ENCODE measurements around the gene CCDC85C.

Gene CCDC85C

DNA sequence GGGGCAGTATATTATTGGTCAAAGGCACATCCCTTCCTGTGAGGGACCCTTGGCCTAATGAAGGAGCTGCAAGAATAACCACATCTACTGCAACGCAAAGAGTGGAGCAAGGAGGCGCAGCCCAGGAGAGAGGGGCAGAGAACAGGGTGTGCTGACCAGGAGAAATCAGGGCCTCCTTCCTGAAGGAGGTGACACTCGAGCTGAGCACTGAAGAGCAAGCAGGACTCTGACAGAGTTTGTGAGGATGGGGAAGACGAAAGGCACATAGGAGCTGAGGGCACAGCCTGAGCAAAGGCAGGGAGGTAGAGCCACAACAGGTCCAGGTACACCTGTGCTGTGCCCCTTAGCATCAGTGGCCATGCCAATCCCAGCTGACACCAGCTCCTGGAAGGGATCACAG lies 60.6 kb downstream of the CCDC85C start:
- TF ChIP-seq, protein P1, sequence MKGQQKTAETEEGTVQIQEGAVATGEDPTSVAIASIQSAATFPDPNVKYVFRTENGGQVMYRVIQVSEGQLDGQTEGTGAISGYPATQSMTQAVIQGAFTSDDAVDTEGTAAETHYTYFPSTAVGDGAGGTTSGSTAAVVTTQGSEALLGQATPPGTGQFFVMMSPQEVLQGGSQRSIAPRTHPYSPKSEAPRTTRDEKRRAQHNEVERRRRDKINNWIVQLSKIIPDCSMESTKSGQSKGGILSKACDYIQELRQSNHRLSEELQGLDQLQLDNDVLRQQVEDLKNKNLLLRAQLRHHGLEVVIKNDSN (IDR thresholded peaks at IDR 0.05), result no peak
- TF ChIP-seq TCF12 (IDR thresholded peaks at IDR 0.05; ENCODE audit: low read depth), result no peak
- TF ChIP-seq NFIC (IDR thresholded peaks at IDR 0.05), result no peak

DNA sequence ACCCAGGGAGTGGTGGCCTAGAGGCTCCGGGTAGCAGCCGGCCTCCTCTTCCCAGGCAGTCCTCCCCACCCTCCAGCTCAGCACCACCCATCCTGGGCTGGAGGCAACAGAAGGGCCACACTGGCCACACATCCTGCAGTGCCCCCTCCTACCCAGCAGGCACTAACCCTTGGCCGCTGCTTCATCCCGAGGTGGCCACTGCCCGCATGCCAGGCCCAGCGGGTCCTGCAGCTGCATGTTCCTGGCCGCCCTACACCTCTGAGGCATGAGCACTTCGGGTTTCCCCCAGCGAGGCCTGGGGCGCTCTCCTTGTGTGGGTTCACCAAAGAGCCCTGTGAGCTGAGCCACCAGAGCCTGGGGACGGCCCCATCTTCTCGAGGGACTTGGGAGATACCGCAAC lies 61.4 kb downstream of the CCDC85C start:
- no peak for TF ChIP-seq ZBTB7A (IDR thresholded peaks at IDR 0.05; ENCODE audit: low read depth)
- no peak for TF ChIP-seq NFIC (IDR thresholded peaks at IDR 0.05)
- TF ChIP-seq RAD21 (IDR thresholded peaks at IDR 0.05; ENCODE audit: low read depth), result no peak
- no peak for TF ChIP-seq YY1 (IDR thresholded peaks at IDR 0.05; ENCODE audit: low read depth)

DNA sequence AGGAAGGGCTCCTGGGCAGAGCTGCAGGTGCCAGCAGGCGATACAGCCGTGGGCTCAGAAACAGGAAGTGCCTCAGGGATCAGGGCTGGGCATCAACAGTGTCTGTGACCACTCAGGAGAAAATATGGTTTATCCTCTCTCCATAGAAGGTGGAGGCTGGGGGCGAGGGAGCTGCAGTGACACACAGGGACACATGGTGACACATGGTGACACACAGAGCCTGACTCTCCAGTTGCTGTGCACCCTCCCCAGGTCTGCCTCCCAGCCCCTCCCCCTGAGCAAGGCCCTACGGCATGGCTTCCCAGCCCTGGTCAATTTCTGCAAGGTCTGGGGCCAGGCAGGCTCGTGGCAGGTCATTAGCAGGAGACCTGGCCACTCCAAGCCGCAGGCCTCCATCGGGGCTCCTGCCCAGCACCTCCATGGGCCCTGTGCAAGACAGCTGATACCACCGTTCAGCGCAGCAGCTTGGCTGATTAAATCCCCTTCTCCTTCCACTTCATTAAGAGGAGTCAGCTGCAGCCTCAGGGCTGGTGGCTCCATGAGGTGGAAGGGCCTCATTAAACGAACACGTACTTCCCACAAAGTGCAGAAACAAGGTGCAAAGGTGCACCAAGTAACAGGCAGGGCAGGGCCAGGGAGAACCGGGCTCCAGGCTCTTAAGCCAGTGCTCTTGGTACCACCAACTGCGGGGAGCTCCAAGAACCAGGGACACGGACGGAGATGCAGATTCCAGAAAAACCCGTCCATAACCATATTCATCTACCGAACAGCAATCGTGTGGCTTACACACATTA lies 62.1 kb downstream of the CCDC85C start:
- TF ChIP-seq ZBTB7A (IDR thresholded peaks at IDR 0.05; ENCODE audit: low read depth), result no peak

DNA sequence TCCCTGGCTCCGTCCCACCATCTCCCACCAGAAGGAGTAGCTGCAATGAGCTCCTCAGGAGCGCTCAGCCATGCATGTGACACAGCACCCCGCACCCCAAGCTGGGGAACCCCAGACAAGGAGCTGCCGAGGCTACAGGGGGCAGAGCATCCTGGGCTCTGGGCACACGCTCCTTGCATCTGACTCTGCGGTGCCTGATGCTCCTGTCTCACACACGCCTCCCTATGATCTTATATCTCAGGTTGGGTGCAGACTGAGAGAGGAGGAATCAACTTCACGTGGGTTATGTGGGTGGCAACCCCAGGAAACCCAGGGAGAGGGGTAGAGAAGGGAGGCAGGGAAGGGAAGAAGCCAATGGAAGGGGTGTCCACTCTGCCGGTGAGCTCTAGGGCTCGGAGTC lies 62.8 kb downstream of the CCDC85C start:
- TF ChIP-seq TAF1 (IDR thresholded peaks at IDR 0.05; ENCODE audit: low read depth), result no peak
- no peak for TF ChIP-seq RAD21 (IDR thresholded peaks at IDR 0.05; ENCODE audit: low read depth)
- TF ChIP-seq, protein P2, sequence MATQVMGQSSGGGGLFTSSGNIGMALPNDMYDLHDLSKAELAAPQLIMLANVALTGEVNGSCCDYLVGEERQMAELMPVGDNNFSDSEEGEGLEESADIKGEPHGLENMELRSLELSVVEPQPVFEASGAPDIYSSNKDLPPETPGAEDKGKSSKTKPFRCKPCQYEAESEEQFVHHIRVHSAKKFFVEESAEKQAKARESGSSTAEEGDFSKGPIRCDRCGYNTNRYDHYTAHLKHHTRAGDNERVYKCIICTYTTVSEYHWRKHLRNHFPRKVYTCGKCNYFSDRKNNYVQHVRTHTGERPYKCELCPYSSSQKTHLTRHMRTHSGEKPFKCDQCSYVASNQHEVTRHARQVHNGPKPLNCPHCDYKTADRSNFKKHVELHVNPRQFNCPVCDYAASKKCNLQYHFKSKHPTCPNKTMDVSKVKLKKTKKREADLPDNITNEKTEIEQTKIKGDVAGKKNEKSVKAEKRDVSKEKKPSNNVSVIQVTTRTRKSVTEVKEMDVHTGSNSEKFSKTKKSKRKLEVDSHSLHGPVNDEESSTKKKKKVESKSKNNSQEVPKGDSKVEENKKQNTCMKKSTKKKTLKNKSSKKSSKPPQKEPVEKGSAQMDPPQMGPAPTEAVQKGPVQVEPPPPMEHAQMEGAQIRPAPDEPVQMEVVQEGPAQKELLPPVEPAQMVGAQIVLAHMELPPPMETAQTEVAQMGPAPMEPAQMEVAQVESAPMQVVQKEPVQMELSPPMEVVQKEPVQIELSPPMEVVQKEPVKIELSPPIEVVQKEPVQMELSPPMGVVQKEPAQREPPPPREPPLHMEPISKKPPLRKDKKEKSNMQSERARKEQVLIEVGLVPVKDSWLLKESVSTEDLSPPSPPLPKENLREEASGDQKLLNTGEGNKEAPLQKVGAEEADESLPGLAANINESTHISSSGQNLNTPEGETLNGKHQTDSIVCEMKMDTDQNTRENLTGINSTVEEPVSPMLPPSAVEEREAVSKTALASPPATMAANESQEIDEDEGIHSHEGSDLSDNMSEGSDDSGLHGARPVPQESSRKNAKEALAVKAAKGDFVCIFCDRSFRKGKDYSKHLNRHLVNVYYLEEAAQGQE (IDR thresholded peaks at IDR 0.05; ENCODE audit: low read depth), result no peak
- TF ChIP-seq, protein P3, sequence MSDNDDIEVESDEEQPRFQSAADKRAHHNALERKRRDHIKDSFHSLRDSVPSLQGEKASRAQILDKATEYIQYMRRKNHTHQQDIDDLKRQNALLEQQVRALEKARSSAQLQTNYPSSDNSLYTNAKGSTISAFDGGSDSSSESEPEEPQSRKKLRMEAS (IDR thresholded peaks at IDR 0.05), result no peak
- TF ChIP-seq EGR1 (IDR thresholded peaks at IDR 0.05), result no peak
- TF ChIP-seq, protein P1 (IDR thresholded peaks at IDR 0.05), result no peak
- TF ChIP-seq CREB1 (IDR thresholded peaks at IDR 0.05; ENCODE audit: low read depth), result no peak
- TF ChIP-seq TCF12 (IDR thresholded peaks at IDR 0.05; ENCODE audit: low read depth), result no peak

DNA sequence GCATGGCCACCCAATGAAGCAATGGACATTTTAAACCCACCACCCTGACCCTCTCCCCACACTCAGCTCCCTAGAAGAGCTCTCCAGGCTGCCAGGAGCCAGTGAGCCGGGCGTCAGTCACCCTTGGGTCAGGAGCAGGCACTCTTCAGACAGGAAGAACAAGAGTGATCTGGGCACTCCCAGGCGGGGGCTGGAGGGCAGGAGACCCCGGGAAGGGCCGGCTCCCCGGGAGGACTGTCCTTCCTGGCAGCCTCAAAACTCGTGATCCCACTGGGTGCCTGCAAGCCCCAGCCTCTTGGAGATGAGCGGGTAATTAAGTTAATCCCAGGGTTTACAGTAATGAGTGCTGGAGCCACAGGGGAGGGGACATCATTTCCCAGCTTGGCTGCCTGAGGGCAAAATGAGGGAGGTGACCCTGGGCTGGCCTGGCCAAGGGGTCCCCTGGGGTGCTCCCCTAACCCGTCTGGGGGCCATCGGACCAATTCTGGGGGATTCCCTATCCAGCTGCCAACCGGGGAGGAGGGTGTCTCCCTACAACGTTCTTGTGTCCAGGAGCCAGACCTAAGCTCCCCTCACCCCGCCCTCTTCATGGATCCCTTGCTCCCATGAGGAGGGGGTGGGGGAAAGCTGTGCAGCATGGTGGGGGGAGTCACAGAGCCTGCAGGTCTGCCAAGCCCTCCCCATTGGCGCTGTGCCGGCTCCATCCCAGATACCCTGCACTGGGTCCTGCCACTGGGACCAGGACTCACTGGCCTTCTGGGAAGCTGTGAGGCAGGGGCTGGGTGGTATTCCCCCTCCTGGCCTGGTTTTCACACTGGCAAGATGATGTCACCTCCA lies 63.6 kb downstream of the CCDC85C start:
- no peak for TF ChIP-seq YY1 (IDR thresholded peaks at IDR 0.05; ENCODE audit: low read depth)
- TF ChIP-seq TAF1 (IDR thresholded peaks at IDR 0.05; ENCODE audit: low read depth), result no peak
- TF ChIP-seq TCF12 (IDR thresholded peaks at IDR 0.05; ENCODE audit: low read depth), result no peak
- TF ChIP-seq, protein P3 (IDR thresholded peaks at IDR 0.05), result no peak
- TF ChIP-seq TEAD4 (IDR thresholded peaks at IDR 0.05), result no peak

DNA sequence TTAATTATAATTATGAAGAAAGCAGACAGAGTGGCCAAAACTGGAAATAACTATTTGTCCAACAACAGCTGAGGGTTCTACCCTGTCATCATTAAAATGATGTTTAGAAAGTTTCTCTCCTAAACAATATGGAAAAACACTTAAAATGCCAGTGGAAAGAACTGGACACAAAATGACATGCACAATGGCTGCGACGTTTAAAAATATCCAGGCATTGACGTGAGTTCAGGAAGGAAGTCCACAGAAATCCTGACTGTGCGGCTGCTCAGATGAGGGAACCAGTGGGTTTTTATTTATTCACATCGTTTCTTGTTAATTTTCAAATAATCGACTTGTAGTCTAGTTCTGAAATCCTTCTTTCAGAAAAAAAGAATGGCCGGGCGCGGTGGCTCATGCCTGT lies 64.5 kb downstream of the CCDC85C start:
- TF ChIP-seq TEAD4 (IDR thresholded peaks at IDR 0.05) (no peak), CEBPB (IDR thresholded peaks at IDR 0.05) (no peak), CREB1 (IDR thresholded peaks at IDR 0.05; ENCODE audit: low read depth) (no peak), TCF12 (IDR thresholded peaks at IDR 0.05; ENCODE audit: low read depth) (no peak), FOXM1 (IDR thresholded peaks at IDR 0.05; ENCODE audit: borderline replicate concordance, low read depth) (no peak), ZBTB7A (IDR thresholded peaks at IDR 0.05; ENCODE audit: low read depth) (no peak), TAF1 (IDR thresholded peaks at IDR 0.05; ENCODE audit: low read depth) (no peak), RAD21 (IDR thresholded peaks at IDR 0.05; ENCODE audit: low read depth) (no peak), NFIC (IDR thresholded peaks at IDR 0.05) (no peak), EGR1 (IDR thresholded peaks at IDR 0.05) (no peak), EP300 (IDR thresholded peaks at IDR 0.05; ENCODE audit: borderline replicate concordance) (no peak), YY1 (IDR thresholded peaks at IDR 0.05; ENCODE audit: low read depth) (no peak)
- TF ChIP-seq, protein P1 (IDR thresholded peaks at IDR 0.05), result no peak
- TF ChIP-seq, protein P2 (IDR thresholded peaks at IDR 0.05; ENCODE audit: low read depth), result no peak
- TF ChIP-seq, protein P3 (IDR thresholded peaks at IDR 0.05), result no peak
